NB4 (cell line): ENCODE results near the gene PDP2.

Experiments
- DNase-seq: peaks from one replicate; pipeline ENCODE4 v3.0.0; 2010; ENCODE audit warnings: low read depth
- H3K4me3 ChIP-seq: one replicate; pipeline ENCODE4 v1.5.1; 2011; ENCODE audit warnings: mild to moderate bottlenecking, low read depth, low read length, moderate library complexity
- MYC ChIP-seq: IDR thresholded peaks from 2 replicates; pipeline ENCODE4 v1.6.1; 2011; ENCODE audit warnings: low read depth, low read length
- POLR2A ChIP-seq: IDR thresholded peaks from 2 replicates; pipeline ENCODE4 v1.6.1; 2011; ENCODE audit warnings: mild to moderate bottlenecking; ENCODE audit not compliant: insufficient read length; ENCODE audit errors: extremely low read depth
- TF ChIP-seq, protein P1 (sequence below): IDR thresholded peaks from 2 replicates; pipeline ENCODE4 v1.6.1; 2011; ENCODE audit warnings: low read depth, low read length
- TF ChIP-seq, protein P2 (sequence below): IDR thresholded peaks from one replicate; pipeline ENCODE4 v1.5.1; 2012; ENCODE audit warnings: low read depth, low read length

Gene PDP2

DNA sequence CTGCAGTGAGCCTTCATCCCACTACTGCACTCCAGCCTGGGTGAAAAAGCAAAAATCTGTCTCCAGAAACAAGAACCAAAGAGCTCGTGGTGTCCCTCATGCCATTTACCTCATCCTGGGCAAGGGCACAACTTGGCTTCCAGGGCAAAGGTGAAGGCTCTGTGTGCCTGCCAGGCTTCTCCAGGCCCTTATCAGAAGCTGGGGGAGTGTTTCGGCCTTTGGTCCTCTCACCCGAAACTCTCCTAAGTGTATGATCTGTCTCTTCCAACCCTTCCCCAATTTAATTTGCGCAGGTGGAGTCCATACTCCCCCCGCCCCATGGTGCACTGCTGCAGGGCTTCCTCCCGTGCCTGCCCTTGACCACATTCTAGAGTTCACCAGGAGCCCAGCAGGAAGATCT lies 56.1 kb downstream of the PDP2 start:
- TF ChIP-seq, protein P1, sequence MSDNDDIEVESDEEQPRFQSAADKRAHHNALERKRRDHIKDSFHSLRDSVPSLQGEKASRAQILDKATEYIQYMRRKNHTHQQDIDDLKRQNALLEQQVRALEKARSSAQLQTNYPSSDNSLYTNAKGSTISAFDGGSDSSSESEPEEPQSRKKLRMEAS: no peak
- TF ChIP-seq, protein P2, sequence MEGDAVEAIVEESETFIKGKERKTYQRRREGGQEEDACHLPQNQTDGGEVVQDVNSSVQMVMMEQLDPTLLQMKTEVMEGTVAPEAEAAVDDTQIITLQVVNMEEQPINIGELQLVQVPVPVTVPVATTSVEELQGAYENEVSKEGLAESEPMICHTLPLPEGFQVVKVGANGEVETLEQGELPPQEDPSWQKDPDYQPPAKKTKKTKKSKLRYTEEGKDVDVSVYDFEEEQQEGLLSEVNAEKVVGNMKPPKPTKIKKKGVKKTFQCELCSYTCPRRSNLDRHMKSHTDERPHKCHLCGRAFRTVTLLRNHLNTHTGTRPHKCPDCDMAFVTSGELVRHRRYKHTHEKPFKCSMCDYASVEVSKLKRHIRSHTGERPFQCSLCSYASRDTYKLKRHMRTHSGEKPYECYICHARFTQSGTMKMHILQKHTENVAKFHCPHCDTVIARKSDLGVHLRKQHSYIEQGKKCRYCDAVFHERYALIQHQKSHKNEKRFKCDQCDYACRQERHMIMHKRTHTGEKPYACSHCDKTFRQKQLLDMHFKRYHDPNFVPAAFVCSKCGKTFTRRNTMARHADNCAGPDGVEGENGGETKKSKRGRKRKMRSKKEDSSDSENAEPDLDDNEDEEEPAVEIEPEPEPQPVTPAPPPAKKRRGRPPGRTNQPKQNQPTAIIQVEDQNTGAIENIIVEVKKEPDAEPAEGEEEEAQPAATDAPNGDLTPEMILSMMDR: no peak
- TF ChIP-seq MYC (no peak), POLR2A (no peak)
- no peak overlapping the region for H3K4me3 ChIP-seq
- no peak for DNase-seq

DNA sequence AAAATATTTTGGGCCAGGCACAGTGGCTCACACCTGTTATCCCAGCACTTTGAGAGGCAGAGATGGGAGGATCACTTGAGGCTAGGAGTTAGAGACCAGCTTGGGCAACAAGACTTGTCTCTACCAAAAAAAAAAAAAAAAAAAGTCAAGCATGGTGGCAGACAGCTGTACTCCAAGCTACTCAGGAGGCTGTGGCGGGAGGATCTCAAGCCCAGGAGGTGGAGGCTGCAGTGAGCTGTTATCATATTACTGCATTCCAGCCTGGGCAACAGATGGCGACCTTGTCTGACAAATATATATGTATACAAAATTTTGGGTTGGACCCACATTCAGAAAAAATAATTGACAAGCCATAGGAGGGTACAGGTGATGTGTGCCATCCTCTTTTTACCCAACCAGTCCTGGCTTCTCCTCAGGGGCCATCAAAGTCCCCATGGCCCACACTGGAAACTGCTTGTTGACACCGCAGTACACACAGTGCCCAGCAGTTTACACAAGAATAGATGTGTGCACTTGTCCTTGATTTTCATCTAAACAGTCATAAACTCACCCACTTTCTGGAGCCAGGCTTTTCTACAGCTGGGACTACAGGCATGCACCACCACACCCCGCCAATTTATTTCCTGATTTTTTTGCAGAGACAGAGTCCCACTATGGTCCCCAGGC lies 56.7 kb downstream of the PDP2 start:
- TF ChIP-seq, protein P2: no peak
- TF ChIP-seq, protein P1: no peak
- no peak for TF ChIP-seq MYC
- no peak for TF ChIP-seq POLR2A
- no peak overlapping the region for H3K4me3 ChIP-seq
- DNase-seq: no peak

DNA sequence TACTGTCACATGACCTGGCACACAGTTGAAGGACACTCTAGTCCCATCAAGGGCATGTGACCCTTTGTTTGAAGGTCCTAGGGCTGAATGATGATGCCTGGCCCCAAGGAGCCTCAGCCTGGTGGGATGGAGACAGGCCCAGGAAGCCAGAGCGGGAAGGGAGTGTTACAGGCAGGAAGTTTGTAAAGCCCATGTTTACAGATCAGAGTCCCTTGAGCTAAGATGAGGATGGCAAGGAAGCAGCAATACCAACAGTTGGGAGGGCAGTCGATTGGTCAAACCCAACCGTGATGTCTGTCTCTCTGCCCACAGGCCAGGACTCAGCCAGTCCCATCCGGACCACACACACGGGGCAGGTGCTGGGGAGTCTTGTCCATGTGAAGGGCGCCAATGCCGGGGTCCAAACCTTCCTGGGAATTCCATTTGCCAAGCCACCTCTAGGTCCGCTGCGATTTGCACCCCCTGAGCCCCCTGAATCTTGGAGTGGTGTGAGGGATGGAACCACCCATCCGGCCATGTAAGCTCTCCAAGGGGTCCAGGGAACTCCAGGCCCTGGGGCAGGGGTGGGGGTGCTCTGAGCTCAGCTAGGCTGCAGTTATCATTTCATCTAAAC lies 57.5 kb downstream of the PDP2 start:
- DNase-seq: no peak
- no peak for TF ChIP-seq MYC
- no peak for TF ChIP-seq POLR2A
- TF ChIP-seq, protein P1: no peak
- TF ChIP-seq, protein P2: no peak
- no peak overlapping the region for H3K4me3 ChIP-seq

DNA sequence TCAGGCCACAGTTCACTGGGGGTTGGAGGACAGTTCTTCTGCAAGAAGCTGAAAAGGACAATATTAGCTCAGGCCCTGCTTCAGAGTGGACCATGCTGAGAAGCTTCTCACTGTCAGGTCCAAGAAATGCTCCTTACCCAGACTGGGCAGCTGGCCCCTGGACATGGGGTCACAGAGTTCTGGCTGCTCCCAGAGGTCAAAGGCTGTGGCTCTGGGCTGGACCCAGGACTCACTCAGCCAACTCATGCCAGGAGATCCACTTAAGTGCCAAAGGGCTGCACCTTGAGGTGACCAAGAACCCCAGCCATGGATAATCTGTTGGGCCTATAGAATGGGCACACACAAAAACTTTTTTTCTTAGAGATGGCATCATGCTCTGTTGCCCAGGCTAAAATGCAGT lies 59.1 kb downstream of the PDP2 start:
- no peak for DNase-seq
- TF ChIP-seq MYC (no peak), POLR2A (no peak)
- TF ChIP-seq, protein P1: no peak
- TF ChIP-seq, protein P2: no peak

DNA sequence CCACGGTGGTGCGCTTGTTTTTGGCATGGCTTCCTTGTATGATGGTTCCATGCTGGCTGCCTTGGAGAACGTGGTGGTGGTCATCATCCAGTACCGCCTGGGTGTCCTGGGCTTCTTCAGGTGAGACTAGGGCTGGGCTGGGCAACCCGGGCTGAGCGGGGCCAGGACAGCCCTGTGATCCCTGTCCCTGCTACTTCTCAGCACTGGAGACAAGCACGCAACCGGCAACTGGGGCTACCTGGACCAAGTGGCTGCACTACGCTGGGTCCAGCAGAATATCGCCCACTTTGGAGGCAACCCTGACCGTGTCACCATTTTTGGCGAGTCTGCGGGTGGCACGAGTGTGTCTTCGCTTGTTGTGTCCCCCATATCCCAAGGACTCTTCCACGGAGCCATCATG lies 59.9 kb downstream of the PDP2 start:
- TF ChIP-seq POLR2A: no peak
- TF ChIP-seq MYC: no peak
- TF ChIP-seq, protein P1: no peak
- TF ChIP-seq, protein P2: no peak
- H3K4me3 ChIP-seq: no peak overlapping the region
- no peak for DNase-seq

More for the DNA sequence above, 59.1 kb downstream of the PDP2 start:
- H3K4me3 ChIP-seq: no peak overlapping the region
